ENCODE measurements around the gene DUSP18.
A peak's percentile ranks its signal among the peaks of the same experiment; 100 is the strongest.
"Not testable (repeated sequence)": the region's sequence is repeated elsewhere in the genome, so short reads cannot be mapped to it uniquely, and the experiment has no call there.

Gene DUSP18

GRCh38 chr22:30636226-30637077 is 31.2 kb downstream of the DUSP18 start:
- peak; percentile 29 for DNase-seq

GRCh38 chr22:30635273-30636225 is 32.1 kb downstream of the DUSP18 start, which contains the start of gene SLC35E4:
Gene SLC35E4, plus strand, starts transcription at chr22:30635781. Its CDS starts 670 bp downstream, at chr22:30636451.
- peak; percentile 81 for DNase-seq

- DNase-seq, result peak; percentile 84
These were observed 33.0 kb downstream of the DUSP18 start for GRCh38 chr22:30634471-30635233.

- not testable (repeated sequence) for DNase-seq
These were observed 36.2 kb downstream of the DUSP18 start for GRCh38 chr22:30631469-30631868.

- DNase-seq, result no peak
These were observed 39.2 kb downstream of the DUSP18 start for GRCh38 chr22:30628491-30628890.

GRCh38 chr22:30627471-30627870 is 40.2 kb downstream of the DUSP18 start:
- no peak for DNase-seq

- no peak for DNase-seq
These were observed 41.3 kb downstream of the DUSP18 start for GRCh38 chr22:30626413-30626812.

GRCh38 chr22:30619909-30620308 is 47.8 kb downstream of the DUSP18 start:
- not testable (repeated sequence) for DNase-seq

GRCh38 chr22:30617819-30618218 is 49.9 kb downstream of the DUSP18 start:
- DNase-seq, result no peak

- no peak for DNase-seq
These were observed 52.1 kb downstream of the DUSP18 start for GRCh38 chr22:30615543-30615954.

GRCh38 chr22:30614879-30615278 is 52.8 kb downstream of the DUSP18 start:
- no peak for DNase-seq

- no peak for DNase-seq
These were observed 53.4 kb downstream of the DUSP18 start for GRCh38 chr22:30614268-30614667.

- DNase-seq, result no peak
These were observed 54.9 kb downstream of the DUSP18 start for GRCh38 chr22:30612789-30613188.

All from DMS53 (cell line).